Endothelial cell of umbilical vein (primary cell): ENCODE measurements around the gene HOXA9. TPM values are rescaled to one million over a fixed set of nuclear protein-coding genes. Genes with fewer than 3 reads are reported as not detected.
A peak's percentile ranks its signal among the peaks of the same experiment; 100 is the strongest.

ENCODE experiments used
- BruUV-seq: library from RNA; stranded (reverse); fragments of 400-500 nt; replicated peaks from 2 replicates; lab custom pipeline; 2021; lab: Mats Ljungman, UMichigan
- CTCF ChIA-PET: fragments of 300-600, 350-600 bp; sonication (Branson Sonifier 250); formaldehyde crosslinking; loops from one replicate; lab custom pipeline; 2021; ENCODE audit warnings: antibody characterized with exemption, inconsistent platforms; lab: Charles Lee
- POLR2A ChIA-PET: fragments of 300-600, 350-600 bp; sonication (Branson Sonifier 250); formaldehyde crosslinking; loops from one replicate; lab custom pipeline; 2021; ENCODE audit warnings: antibody characterized with exemption, inconsistent platforms; lab: Charles Lee
- DNase-seq: peaks from one replicate; pipeline ENCODE4 v3.0.0-alpha.2; 2011; ENCODE audit warnings: low read depth, low spot score
- FAIRE-seq: peaks from 2 replicates; lab custom pipeline; 2011; peaks lifted over from hg19 to GRCh38; lab: Jason Lieb, UNC
- H2AFZ ChIP-seq: 2 replicates; pipeline ENCODE4 v1.6.0; 2012; ENCODE audit warnings: low read depth, low read length, control low read depth, inconsistent platforms
- H3K27ac ChIP-seq: 2 replicates; pipeline ENCODE4 v1.5.1; 2011; ENCODE audit warnings: low read depth, mild to moderate bottlenecking, control low read depth, low read length, moderate library complexity; ENCODE audit not compliant: insufficient read depth
- H3K27me3 ChIP-seq, 2 experiments: 2 replicates each; pipeline versions ENCODE4 v1.6.0 to v1.6.1; 2011; ENCODE audit warnings: low read length in 2 of 2, mixed read lengths in 1 of 2; ENCODE audit not compliant: control insufficient read depth in 2 of 2, insufficient read depth in 2 of 2
- H3K36me3 ChIP-seq, 2 experiments: 2 replicates in 1 of 2; 3 replicates in 1 of 2; pipeline ENCODE4 v1.5.1; 2011; ENCODE audit warnings: low read length in 2 of 2, mild to moderate bottlenecking in 1 of 2, moderate library complexity in 1 of 2; ENCODE audit not compliant: control insufficient read depth in 2 of 2, insufficient read depth in 2 of 2; ENCODE audit errors: extremely low read depth in 1 of 2
- H3K4me1 ChIP-seq: 3 replicates; pipeline ENCODE4 v1.5.1; 2011; ENCODE audit warnings: mild to moderate bottlenecking, low read length; ENCODE audit not compliant: control insufficient read depth, insufficient read depth; ENCODE audit errors: extremely low read depth
- H3K4me2 ChIP-seq: 2 replicates; pipeline ENCODE4 v1.6.1; 2011; ENCODE audit warnings: low read length, control low read depth, mixed read lengths; ENCODE audit not compliant: insufficient read depth
- H3K4me3 ChIP-seq, 3 experiments: fragments of 200-600 bp in 1 of 3; sonication (generic), shearing (Covaris generic) in 1 of 3; replicated peaks in 1 of 3; 2 replicates each; pipeline ENCODE4 v1.5.1; 2011 to 2016; ENCODE audit warnings: control low read depth in 3 of 3, low read length in 3 of 3, mild to moderate bottlenecking in 2 of 3, inconsistent platforms in 1 of 3, low read depth in 1 of 3, moderate library complexity in 1 of 3; ENCODE audit not compliant: insufficient read depth in 1 of 3
- H3K79me2 ChIP-seq: 2 replicates; pipeline ENCODE4 v1.6.0; 2012; ENCODE audit warnings: low read length, inconsistent platforms; ENCODE audit not compliant: control insufficient read depth, insufficient read depth
- H3K9ac ChIP-seq: replicated peaks from 2 replicates; pipeline ENCODE3; 2011; ENCODE audit warnings: low read length, control low read depth; ENCODE audit not compliant: insufficient read depth; ENCODE audit errors: extremely low read depth
- H3K9me1 ChIP-seq: replicated peaks from 3 replicates; pipeline ENCODE4 v1.6.0; 2011; ENCODE audit warnings: mild to moderate bottlenecking, low read length; ENCODE audit not compliant: control insufficient read depth, insufficient read depth; ENCODE audit errors: extremely low read depth
- H3K9me3 ChIP-seq: replicated peaks from 2 replicates; pipeline ENCODE4 v1.5.1; 2012; ENCODE audit warnings: low read length, inconsistent platforms; ENCODE audit not compliant: control insufficient read depth, insufficient read depth
- H4K20me1 ChIP-seq: replicated peaks from 2 replicates; pipeline ENCODE3; 2011; ENCODE audit warnings: mild to moderate bottlenecking, low read length; ENCODE audit not compliant: control insufficient read depth, insufficient read depth; ENCODE audit errors: extremely low read depth
- CTCF ChIP-seq, 2 donors: IDR thresholded peaks; 1 replicate in 1 of 2; 2 replicates in 1 of 2; pipeline ENCODE4 v1.5.1; 2011; ENCODE audit warnings: low read length in 2 of 2, mild to moderate bottlenecking in 2 of 2, moderate library complexity in 2 of 2, control low read depth in 1 of 2, inconsistent platforms in 1 of 2, low read depth in 1 of 2; ENCODE audit not compliant: insufficient read depth in 1 of 2; ENCODE audit errors: extremely low read depth in 1 of 2
- EZH2 ChIP-seq: IDR thresholded peaks from 2 replicates; pipeline ENCODE4 v1.6.1; 2012; ENCODE audit warnings: borderline replicate concordance, low read depth, mild to moderate bottlenecking, moderate library complexity, low read length, inconsistent platforms; ENCODE audit not compliant: severe bottlenecking
- FOS ChIP-seq: IDR thresholded peaks from 2 replicates; pipeline ENCODE4 v1.6.1; 2011; ENCODE audit warnings: mild to moderate bottlenecking, low read length, moderate library complexity, borderline replicate concordance; ENCODE audit not compliant: insufficient read depth
- GATA2 ChIP-seq: IDR thresholded peaks from 2 replicates; pipeline ENCODE4 v1.7.0; 2011; ENCODE audit warnings: low read depth, mild to moderate bottlenecking, moderate library complexity, mixed read lengths, low read length; ENCODE audit not compliant: insufficient read length, insufficient read depth
- JUN ChIP-seq: IDR thresholded peaks from 2 replicates; pipeline ENCODE4 v1.6.1; 2011; ENCODE audit warnings: borderline replicate concordance, low read depth; ENCODE audit not compliant: insufficient read length, insufficient read depth
- MYC ChIP-seq: IDR thresholded peaks from one replicate; pipeline ENCODE4 v1.6.1; 2011; ENCODE audit warnings: mild to moderate bottlenecking, low read depth, low read length
- POLR2A ChIP-seq: IDR thresholded peaks from 2 replicates; pipeline ENCODE4 v1.6.1; 2012; ENCODE audit warnings: low read depth, mild to moderate bottlenecking, control low read depth, low read length
- POLR2AphosphoS5 ChIP-seq: IDR thresholded peaks from 2 replicates; pipeline ENCODE4 v1.6.1; 2012; ENCODE audit warnings: low read depth, mild to moderate bottlenecking, control low read depth, low read length, moderate library complexity; ENCODE audit not compliant: insufficient read depth
- dilution Hi-C: fragments of 300-500 bp; cut with MboI; formaldehyde crosslinking; loops from one replicate; pipeline ENCODE4 v1.15.0; 2019; ENCODE audit warnings: low sequenced_read_pairs; ENCODE audit not compliant: extremely low pct_ligation_motif_present
- intact Hi-C: fragments of 100-400 bp; cut with micrococcal nuclease; formaldehyde crosslinking; loops from one replicate; pipeline ENCODE4 v1.10.0; 2022
- polyA plus RNA-seq, 4 experiments: library from polyadenylated mRNA; depleted of rRNA in 3 of 4; stranded (reverse) in 3 of 4; unstranded in 1 of 4; fragments of >200 nt; gene quantifications; 2 replicates each; pipeline versions ENCODE4 v1.2.1 to v1.2.3, GENCODE V29; 2011 to 2012; ENCODE audit warnings: missing spikeins in 1 of 4
- total RNA-seq: library from RNA; stranded (reverse); gene quantifications from 2 replicates; pipeline ENCODE4 v1.2.3, GENCODE V29; 2021
- TF ChIP-seq, protein P1 (sequence below): IDR thresholded peaks from 2 replicates; pipeline ENCODE4 v1.6.1; 2011; ENCODE audit not compliant: insufficient read depth, insufficient read length

The HOXA9 gene
- total and polyA plus RNA-seq, 2 donors (not counting 3 experiments of a cell fraction or from before 2014, with no cell fraction given): 47.2 to 61.6 TPM

DNA sequence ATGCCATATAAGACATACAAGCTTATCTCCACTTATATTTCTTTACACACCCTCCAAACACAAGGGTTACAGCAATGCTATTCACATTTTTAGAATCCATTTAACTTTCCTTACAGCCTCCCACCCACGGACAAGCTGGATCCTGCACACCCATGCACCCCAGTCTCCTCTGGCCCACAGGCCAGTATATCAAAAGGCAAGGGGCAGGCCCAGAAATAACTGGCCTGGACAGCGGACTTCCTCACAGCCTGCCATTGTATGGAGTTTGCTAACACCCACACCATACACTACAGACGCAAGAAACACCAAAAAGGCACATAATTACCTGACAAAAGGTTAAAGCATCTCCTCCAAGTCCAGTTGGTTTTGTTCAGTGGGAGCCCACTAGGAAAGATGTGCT, 46.8 kb downstream of the HOXA9 start:
- Histone ChIP-seq H3K36me3 (no peaks in the 10 kb centered on the region), H3K4me3 (peak overlapping the region in 1 of 3 experiments; percentile 91), H3K79me2 (peaks cover 94% of the 10 kb centered on the region), H3K27ac (peak overlapping the region; percentile 96), H2AFZ (no peak overlapping the region), H3K27me3 (no peaks in the 10 kb centered on the region), H3K9me1 (no peaks in the 10 kb centered on the region), H3K4me2 (peak overlapping the region; percentile 97), H3K9ac (peak overlapping the region; percentile 97), H3K9me3 (no peaks in the 10 kb centered on the region), H4K20me1 (no peaks in the 10 kb centered on the region), H3K4me1 (peaks cover 79% of the 10 kb centered on the region)
- FAIRE-seq (no peak), DNase-seq (no peak)
- ChIA-PET POLR2A (interaction anchor here (0.9 to 1.9 kb wide), 7 partner anchors 9 to 78 kb away, joined by 3 to 5 read pairs (median 3); partner anchors contain the start of gene HOXA5), CTCF (interaction anchor here (1.1 to 9.1 kb wide), 4 partner anchors 12 to 61 kb away, joined by 5 to 70 read pairs (median 36); partner anchors contain the start of genes HOXA1 and HOXA5)
- BruUV-seq: no TSS peak
- dilution Hi-C loops (no loop called here), intact Hi-C loops (loop anchor here (1.0 to 10.0 kb wide), 5 partner anchors 12 to 964 kb away; partner anchors contain the start of genes HOXA4, NFE2L3 and SKAP2)
- no peak for TF ChIP-seq FOS
- TF ChIP-seq MYC: no peak
- TF ChIP-seq CTCF (IDR thresholded peaks at IDR 0.05; ENCODE audit: extremely low read depth in 1 of 2, insufficient read depth in 1 of 2, low read depth in 1 of 2, low read length in 2 of 2): no peak
- TF ChIP-seq POLR2AphosphoS5: no peak
- no peak for TF ChIP-seq GATA2
- no peak for TF ChIP-seq POLR2A
- no peak for TF ChIP-seq JUN
- TF ChIP-seq EZH2: no peak
- TF ChIP-seq, protein P1, sequence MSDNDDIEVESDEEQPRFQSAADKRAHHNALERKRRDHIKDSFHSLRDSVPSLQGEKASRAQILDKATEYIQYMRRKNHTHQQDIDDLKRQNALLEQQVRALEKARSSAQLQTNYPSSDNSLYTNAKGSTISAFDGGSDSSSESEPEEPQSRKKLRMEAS: no peak
